Measurements from ENCODE around the gene EXOC3L2.
A peak's percentile ranks its signal among the peaks of the same experiment; 100 is the strongest.

The EXOC3L2 gene

DNA sequence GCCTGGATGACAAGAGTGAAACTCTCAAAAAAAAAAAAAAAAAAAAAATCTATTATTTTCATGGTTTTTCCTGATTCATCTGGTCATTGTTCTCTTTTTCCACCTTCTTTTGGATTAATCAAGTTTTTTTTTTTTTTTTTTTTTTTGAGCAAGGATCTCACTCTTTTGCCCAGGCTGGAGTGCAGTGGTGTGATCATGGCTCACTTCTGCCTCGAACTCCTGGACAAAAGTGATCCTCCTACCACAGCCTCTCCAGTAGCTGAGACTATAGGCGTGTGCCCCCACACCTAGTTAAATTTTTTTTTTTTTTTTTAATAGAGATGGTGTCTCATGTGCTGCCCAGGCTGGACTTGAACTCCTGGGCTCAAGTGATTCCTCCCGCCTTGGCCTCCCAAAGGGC is 38.9 kb downstream of the EXOC3L2 start:
- no peak for DNase-seq (ENCODE audit: low read depth)
- in situ Hi-C loops (cut with HindIII; ENCODE audit: low sequenced_read_pairs): no loop called here
- H3K4me3 ChIP-seq (ENCODE audit: low read depth, low read length): no peak overlapping the region
- TF ChIP-seq, protein P1, sequence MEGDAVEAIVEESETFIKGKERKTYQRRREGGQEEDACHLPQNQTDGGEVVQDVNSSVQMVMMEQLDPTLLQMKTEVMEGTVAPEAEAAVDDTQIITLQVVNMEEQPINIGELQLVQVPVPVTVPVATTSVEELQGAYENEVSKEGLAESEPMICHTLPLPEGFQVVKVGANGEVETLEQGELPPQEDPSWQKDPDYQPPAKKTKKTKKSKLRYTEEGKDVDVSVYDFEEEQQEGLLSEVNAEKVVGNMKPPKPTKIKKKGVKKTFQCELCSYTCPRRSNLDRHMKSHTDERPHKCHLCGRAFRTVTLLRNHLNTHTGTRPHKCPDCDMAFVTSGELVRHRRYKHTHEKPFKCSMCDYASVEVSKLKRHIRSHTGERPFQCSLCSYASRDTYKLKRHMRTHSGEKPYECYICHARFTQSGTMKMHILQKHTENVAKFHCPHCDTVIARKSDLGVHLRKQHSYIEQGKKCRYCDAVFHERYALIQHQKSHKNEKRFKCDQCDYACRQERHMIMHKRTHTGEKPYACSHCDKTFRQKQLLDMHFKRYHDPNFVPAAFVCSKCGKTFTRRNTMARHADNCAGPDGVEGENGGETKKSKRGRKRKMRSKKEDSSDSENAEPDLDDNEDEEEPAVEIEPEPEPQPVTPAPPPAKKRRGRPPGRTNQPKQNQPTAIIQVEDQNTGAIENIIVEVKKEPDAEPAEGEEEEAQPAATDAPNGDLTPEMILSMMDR (IDR thresholded peaks at IDR 0.05; ENCODE audit: low read depth, low read length, missing control alignments): no peak

DNA sequence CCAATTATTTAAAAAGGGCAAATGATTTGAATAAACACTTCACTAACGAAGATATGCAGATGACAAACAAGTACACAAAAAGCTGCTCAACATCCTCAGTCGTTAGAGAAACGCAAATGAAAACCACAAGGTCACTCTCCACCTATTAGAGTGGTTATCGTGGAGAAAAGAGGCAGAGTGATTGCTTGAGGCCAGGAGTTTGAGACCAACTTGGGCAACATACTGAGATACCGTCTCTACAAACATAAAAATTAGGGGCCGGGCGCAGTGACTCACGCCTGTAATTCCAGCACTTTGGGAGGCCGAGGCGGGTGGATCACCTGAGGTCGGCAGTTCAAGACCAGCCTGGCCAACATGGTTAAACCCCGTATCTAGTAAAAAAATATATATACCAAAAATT is 39.4 kb downstream of the EXOC3L2 start:
- in situ Hi-C loops (cut with HindIII; ENCODE audit: low sequenced_read_pairs): no loop called here
- no peak overlapping the region for H3K4me3 ChIP-seq (ENCODE audit: low read depth, low read length)
- DNase-seq (ENCODE audit: low read depth): no peak
- TF ChIP-seq, protein P1 (IDR thresholded peaks at IDR 0.05; ENCODE audit: low read depth, low read length, missing control alignments): no peak

DNA sequence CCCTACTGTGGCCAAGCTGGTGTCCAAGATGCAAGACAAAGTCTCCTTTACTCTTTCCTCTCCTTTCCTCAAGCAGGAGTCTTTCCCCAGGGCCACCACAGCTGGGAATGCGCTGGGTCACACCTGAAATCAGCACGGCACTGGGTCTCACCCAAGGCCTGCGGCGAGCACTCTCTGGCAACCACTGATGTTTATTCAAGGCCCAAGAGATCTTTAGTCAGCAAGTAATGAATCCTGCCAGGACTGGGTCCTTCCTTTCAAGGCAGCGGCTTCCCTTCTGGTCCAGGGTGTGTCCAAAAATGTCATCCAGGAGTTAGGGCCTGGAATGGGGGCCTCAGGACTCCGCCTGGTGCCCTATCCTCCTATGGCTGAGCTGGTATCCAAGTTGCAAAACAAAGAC is 42.6 kb downstream of the EXOC3L2 start:
- no peak overlapping the region for H3K4me3 ChIP-seq (ENCODE audit: low read depth, low read length)
- DNase-seq (ENCODE audit: low read depth): no peak
- in situ Hi-C loops (cut with HindIII; ENCODE audit: low sequenced_read_pairs): no loop called here
- TF ChIP-seq, protein P1 (IDR thresholded peaks at IDR 0.05; ENCODE audit: low read depth, low read length, missing control alignments): no peak

DNA sequence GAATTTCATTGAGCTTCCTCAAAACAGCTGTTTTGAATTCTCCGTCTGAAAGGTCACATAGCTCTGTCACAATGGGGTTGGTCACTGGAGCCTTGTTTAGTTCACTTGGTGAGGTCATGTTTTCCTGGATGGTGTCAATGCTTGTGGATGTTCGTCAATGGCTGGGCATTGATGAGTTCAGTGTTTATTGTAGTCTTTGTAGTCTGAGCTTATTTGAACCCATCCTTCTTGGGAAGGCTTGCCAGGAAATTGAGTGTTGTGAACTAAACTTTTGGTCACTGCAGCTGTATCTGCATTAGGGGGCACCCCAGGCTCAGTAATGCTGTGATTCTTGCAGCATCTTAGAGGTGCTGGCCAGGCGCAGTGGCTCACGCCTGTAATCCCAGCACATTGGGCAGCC is 44.6 kb downstream of the EXOC3L2 start:
- TF ChIP-seq, protein P1 (IDR thresholded peaks at IDR 0.05; ENCODE audit: low read depth, low read length, missing control alignments): peak; percentile 44
- in situ Hi-C loops (cut with HindIII; ENCODE audit: low sequenced_read_pairs): no loop called here
- no peak overlapping the region for H3K4me3 ChIP-seq (ENCODE audit: low read depth, low read length)
- DNase-seq (ENCODE audit: low read depth): peak; percentile 24

DNA sequence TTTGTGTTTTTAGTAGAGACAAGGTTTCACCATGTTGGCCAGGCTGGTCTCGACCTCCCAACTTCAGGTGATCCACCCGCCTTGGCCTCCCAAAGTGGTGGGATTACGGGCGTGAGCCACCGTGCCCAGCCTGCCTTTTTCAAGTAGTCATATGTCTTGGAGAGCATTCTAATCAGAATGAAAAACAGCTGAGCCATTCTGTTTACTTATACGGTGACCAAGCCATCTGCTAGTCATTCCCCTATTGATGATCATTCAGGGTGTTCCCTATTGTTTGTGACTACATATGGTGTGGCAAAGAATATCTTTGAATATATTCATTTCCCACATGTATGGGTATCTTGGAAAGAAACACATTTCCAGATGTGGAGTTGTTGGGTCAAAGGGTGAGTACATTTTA is 49.4 kb downstream of the EXOC3L2 start:
- in situ Hi-C loops (cut with HindIII; ENCODE audit: low sequenced_read_pairs): no loop called here
- no peak for DNase-seq (ENCODE audit: low read depth)
- no peak overlapping the region for H3K4me3 ChIP-seq (ENCODE audit: low read depth, low read length)
- TF ChIP-seq, protein P1 (IDR thresholded peaks at IDR 0.05; ENCODE audit: low read depth, low read length, missing control alignments): no peak

DNA sequence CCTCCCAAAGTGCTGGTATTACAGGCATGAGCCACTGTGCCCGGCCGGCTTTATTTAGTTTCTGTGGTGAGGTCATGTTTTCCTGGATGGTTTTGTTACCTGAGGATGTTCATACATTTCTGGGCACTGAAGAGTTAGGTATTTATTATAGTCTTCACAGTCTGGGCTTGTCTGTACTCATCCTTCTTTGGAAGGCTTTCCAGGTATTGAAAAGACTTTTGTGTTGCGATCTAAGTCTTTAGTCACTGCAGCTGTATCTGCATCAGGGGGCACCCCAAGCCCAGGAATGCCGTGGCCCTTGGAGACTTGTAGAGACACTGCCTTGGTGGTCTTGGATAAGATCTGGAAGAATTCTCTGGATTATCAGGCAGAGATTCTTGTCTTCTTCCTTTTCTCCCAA is 53.8 kb downstream of the EXOC3L2 start:
- no peak overlapping the region for H3K4me3 ChIP-seq (ENCODE audit: low read depth, low read length)
- in situ Hi-C loops (cut with HindIII; ENCODE audit: low sequenced_read_pairs): no loop called here
- TF ChIP-seq, protein P1 (IDR thresholded peaks at IDR 0.05; ENCODE audit: low read depth, low read length, missing control alignments): no peak
- no peak for DNase-seq (ENCODE audit: low read depth)

DNA sequence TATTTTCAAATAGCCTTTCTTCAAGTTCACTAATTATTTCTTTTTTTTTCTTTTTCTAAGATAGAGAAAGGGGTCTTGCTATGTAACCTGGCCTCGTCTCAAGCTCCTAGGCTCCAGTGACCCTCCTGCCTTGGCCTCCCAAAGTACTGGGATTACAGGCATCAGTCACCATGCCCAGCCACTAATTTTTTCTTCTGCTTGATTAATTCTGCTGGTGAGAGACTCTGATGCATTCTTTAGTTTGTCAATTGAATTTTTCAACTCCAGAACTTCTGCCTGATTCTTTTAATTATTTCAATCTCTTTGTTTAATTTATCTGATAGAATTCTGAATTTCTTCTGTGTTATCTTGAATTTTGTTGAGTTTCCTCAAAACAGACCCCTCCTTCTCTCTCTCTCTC is 55.2 kb downstream of the EXOC3L2 start:
- H3K4me3 ChIP-seq (ENCODE audit: low read depth, low read length): no peak overlapping the region
- DNase-seq (ENCODE audit: low read depth): no peak
- in situ Hi-C loops (cut with HindIII; ENCODE audit: low sequenced_read_pairs): no loop called here
- TF ChIP-seq, protein P1 (IDR thresholded peaks at IDR 0.05; ENCODE audit: low read depth, low read length, missing control alignments): no peak
